HG02759 (cell line): ENCODE measurements around the gene PLEKHF1.

Experiments used
- ATAC-seq: cut with Tn5 transposase; IDR thresholded peaks from one replicate; pipeline ENCODE4 v1.9.1; 2021; ENCODE audit warnings: mild to moderate bottlenecking, moderate library complexity; ENCODE audit not compliant: unreplicated experiment

The PLEKHF1 gene

GRCh38 chr19:29724746-29725145 lies 59.5 kb downstream of the PLEKHF1 start:
- ATAC-seq: no peak
